BLaER1 treated with 17β-estradiol and CSF1 and Interleukin-3, amounts not matched to agents 10 nM and 100 nM (cell line): ENCODE results near the gene TUBA1A.
"Not testable (repeated sequence)": the region's sequence is repeated elsewhere in the genome, so short reads cannot be mapped to it uniquely, and the experiment has no call there.

Source experiments
- H3K27ac ChIP-seq, 11 experiments: shearing (Covaris generic); formaldehyde crosslinking; 2 replicates each; pipeline ENCODE4 v1.8.1; 2022
- H3K27me3 ChIP-seq, 11 experiments: shearing (Covaris generic); formaldehyde crosslinking; 2 replicates each; pipeline ENCODE4 v1.8.1; 2022
- H3K36me3 ChIP-seq, 11 experiments: shearing (Covaris generic); formaldehyde crosslinking; 2 replicates each; pipeline ENCODE4 v1.8.1; 2022
- H3K4me1 ChIP-seq, 10 experiments: shearing (Covaris generic); formaldehyde crosslinking; 2 replicates each; pipeline ENCODE4 v1.8.1; 2022
- H3K4me2 ChIP-seq, 11 experiments: shearing (Covaris generic); formaldehyde crosslinking; 2 replicates each; pipeline ENCODE4 v1.8.1; 2022
- H3K4me3 ChIP-seq, 10 experiments: shearing (Covaris generic); formaldehyde crosslinking; 2 replicates each; pipeline ENCODE4 v1.8.1; 2022
- H3K9ac ChIP-seq, 11 experiments: shearing (Covaris generic); formaldehyde crosslinking; 2 replicates each; pipeline ENCODE4 v1.8.1; 2022
- H3K9me3 ChIP-seq, 11 experiments: shearing (Covaris generic); formaldehyde crosslinking; replicated peaks in 1 of 11; 2 replicates each; pipeline ENCODE4 v1.8.1; 2022
- H4K20me1 ChIP-seq, 11 experiments: shearing (Covaris generic); formaldehyde crosslinking; 2 replicates each; pipeline ENCODE4 v1.8.1; 2022
- Cebpa-rat ChIP-seq, 11 experiments: shearing (Covaris generic); IDR thresholded peaks; 2 replicates each; pipeline ENCODE4 v1.8.1; 2022

The TUBA1A gene

GRCh38 chr12:49190974-49191373 lies 2.1 kb upstream of the TUBA1A start:
- Histone ChIP-seq H3K36me3 (peaks cover 7 to 15% (median 10%) of the 10 kb centered on the region in 11 experiments; a peak in 21 of 22 replicates), H3K4me2 (peak overlapping the region in 1 of 11 experiments; percentile 24; a peak in 1 of 22 replicates), H3K27ac (no peak overlapping the region), H3K9me3 (no peaks in the 10 kb centered on the region), H3K9ac (no peak overlapping the region), H3K4me1 (peaks cover 25 to 46% (median 32%) of the 10 kb centered on the region in 10 experiments), H3K4me3 (no peak overlapping the region), H3K27me3 (no peaks in the 10 kb centered on the region), H4K20me1 (peaks cover 12 to 25% (median 16%) of the 10 kb centered on the region in 11 experiments; a peak in 19 of 22 replicates)
- TF ChIP-seq Cebpa-rat (IDR thresholded peaks at IDR 0.05), result no peak

DNA sequence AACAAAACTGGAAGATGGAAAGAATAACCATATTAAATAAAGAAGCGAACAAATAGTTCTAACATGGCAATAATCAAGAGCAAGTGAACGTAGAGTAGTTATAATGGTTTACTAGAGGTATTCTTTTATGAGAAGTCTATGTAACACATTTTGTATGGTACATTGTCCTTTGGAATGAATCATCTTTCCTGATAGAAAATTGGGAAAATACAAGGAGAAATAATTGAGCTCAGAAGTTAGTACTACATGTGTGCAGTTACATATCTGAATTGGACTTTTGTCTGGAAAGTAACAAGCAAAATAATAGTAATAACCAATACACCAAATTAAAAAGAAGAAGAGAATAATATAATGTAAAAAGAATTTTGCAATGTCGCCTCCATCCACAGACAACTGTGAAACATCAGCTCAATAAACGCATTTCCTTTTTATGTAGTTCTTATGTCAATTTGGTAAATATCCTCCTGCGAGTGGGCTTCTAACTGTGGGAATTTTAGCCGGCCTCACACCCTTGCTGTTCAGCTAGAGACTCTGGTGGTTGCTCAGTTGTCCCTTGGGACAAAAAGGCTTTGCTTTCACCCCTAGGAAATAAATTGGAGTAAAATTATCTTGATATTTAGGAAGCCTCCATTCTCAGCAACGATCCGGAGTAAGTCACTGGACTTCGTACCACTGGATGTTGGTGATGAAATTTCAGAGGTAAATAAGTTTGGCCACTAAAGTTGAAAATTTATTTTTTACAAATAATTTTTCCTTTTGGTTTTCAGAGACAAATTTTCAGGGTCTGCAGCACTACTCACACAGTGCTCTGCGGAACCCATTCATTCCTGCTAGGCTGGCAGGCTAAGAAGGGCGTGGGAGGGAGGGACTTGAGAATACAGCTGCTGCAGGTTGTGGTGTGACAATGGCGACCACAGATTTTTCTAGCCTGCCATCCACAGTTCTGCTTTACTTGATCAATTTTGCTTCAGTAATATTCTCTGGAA lies 1.1 kb upstream of the TUBA1A start:
- Histone ChIP-seq H3K9ac (peak overlapping the region; percentile 86 to 100 (median 94)), H3K4me1 (peaks cover 24 to 43% (median 27%) of the 10 kb centered on the region in 10 experiments), H3K36me3 (peaks cover 16 to 24% (median 19%) of the 10 kb centered on the region in 11 experiments), H3K4me3 (peak overlapping the region; percentile 76 to 99 (median 92)), H3K4me2 (peak overlapping the region; percentile 75 to 94 (median 82)), H3K27me3 (no peaks in the 10 kb centered on the region), H4K20me1 (peaks cover 12 to 26% (median 21%) of the 10 kb centered on the region in 11 experiments; a peak in 19 of 22 replicates), H3K9me3 (no peaks in the 10 kb centered on the region), H3K27ac (peak overlapping the region; percentile 85 to 99 (median 93); a peak in 21 of 22 replicates)
- no peak for TF ChIP-seq Cebpa-rat (IDR thresholded peaks at IDR 0.05)

GRCh38 chr12:49188201-49188915 lies 522 bp downstream of the TUBA1A start:
- Histone ChIP-seq H3K4me3 (peak overlapping the region; percentile 76 to 99 (median 92)), H4K20me1 (peaks cover 13 to 43% (median 25%) of the 10 kb centered on the region in 11 experiments; a peak in 19 of 22 replicates), H3K4me2 (peak overlapping the region; percentile 77 to 97 (median 87)), H3K36me3 (peaks cover 30 to 38% (median 32%) of the 10 kb centered on the region in 11 experiments), H3K9me3 (no peaks in the 10 kb centered on the region), H3K27ac (peak overlapping the region; percentile 85 to 99 (median 93)), H3K27me3 (no peaks in the 10 kb centered on the region), H3K4me1 (peaks cover 24 to 37% (median 27%) of the 10 kb centered on the region in 10 experiments), H3K9ac (peak overlapping the region; percentile 86 to 100 (median 94))
- TF ChIP-seq Cebpa-rat (IDR thresholded peaks at IDR 0.05), result no peak

DNA sequence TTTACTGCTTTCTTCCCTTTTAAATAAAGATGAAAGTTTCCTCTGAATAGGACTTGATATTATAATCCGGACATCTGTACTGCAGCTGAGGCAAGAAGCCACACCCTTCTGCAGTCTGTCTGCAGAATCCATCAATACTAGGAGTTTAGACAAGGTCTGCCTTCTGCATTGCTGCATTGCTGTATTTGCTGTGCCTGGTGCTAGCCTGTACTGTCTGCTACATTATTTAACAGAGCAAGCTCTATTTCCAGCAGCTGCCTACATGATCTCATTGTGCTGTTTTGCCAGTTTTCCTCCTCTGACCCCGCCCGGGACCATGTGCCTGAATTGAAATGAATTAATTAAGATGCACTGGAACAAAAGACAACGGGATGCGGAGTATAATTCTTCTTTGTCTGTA lies 1.7 kb downstream of the TUBA1A start:
- Histone ChIP-seq H3K27ac (peak overlapping the region in 5 of 11 experiments; percentile 35 to 99 (median 95); a peak in 8 of 22 replicates), H3K9me3 (no peaks in the 10 kb centered on the region), H3K36me3 (peaks cover 30 to 40% (median 32%) of the 10 kb centered on the region in 11 experiments), H4K20me1 (peaks cover 13 to 43% (median 25%) of the 10 kb centered on the region in 11 experiments; a peak in 19 of 22 replicates), H3K4me2 (peak overlapping the region; percentile 77 to 98 (median 92)), H3K9ac (peak overlapping the region; percentile 57 to 100 (median 92); a peak in 21 of 22 replicates), H3K4me3 (peak overlapping the region; percentile 76 to 99 (median 92)), H3K27me3 (no peaks in the 10 kb centered on the region), H3K4me1 (peaks cover 24 to 37% (median 27%) of the 10 kb centered on the region in 10 experiments)
- TF ChIP-seq Cebpa-rat (IDR thresholded peaks at IDR 0.05), result no peak

DNA sequence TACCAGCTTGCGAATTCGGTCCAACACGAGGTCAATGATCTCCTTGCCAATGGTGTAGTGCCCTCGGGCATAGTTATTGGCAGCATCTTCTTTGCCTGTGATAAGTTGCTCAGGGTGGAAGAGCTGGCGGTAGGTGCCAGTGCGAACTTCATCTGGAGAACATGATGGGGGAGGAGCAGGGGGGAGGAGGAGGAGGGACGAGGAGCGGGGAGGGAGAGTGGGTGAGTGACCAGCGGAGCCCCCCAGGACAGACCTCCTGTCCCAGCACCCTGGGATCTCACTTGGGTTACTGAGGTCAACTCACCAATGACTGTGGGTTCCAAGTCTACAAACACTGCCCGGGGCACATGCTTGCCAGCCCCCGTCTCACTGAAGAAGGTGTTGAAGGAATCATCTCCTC lies 2.6 kb downstream of the TUBA1A start:
- peak overlapping the region in 3 of 10 experiments; percentile 76 to 94 (median 91); a peak in 6 of 20 replicates for H3K4me3 ChIP-seq
- H3K27ac ChIP-seq, result not testable (repeated sequence)

DNA sequence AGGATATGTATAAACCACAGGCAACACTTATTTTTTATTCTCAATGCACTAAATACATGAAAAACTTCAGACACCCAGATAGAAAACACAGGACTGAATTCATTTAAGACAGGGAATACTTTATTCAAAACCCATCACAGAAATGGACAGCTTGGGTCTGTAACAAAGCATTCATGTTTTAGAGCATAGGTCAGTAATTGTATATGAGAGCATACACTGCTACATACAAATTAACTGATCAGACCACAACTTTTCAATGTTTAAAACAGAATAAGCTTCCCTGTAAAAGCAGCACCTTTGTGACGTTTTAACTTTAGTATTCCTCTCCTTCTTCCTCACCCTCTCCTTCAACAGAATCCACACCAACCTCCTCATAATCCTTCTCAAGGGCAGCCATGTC lies 4.2 kb downstream of the TUBA1A start:
- Histone ChIP-seq H3K4me2 (peak overlapping the region in 1 of 11 experiments; percentile 10; a peak in 1 of 22 replicates), H3K36me3 (peaks cover 30 to 40% (median 32%) of the 10 kb centered on the region in 11 experiments), H4K20me1 (peaks cover 13 to 43% (median 25%) of the 10 kb centered on the region in 11 experiments; a peak in 19 of 22 replicates), H3K4me1 (peaks cover 16 to 23% (median 19%) of the 10 kb centered on the region in 10 experiments)
- not testable (repeated sequence) for H3K4me3 ChIP-seq, H3K9ac ChIP-seq, H3K27me3 ChIP-seq, H3K9me3 ChIP-seq, H3K27ac ChIP-seq

More for the DNA sequence above, 2.6 kb downstream of the TUBA1A start:
- H3K36me3 ChIP-seq, result peaks cover 30 to 40% (median 32%) of the 10 kb centered on the region in 11 experiments
- peaks cover 13 to 43% (median 25%) of the 10 kb centered on the region in 11 experiments; a peak in 19 of 22 replicates for H4K20me1 ChIP-seq
- H3K4me2 ChIP-seq, result peak overlapping the region; percentile 77 to 98 (median 92); a peak in 18 of 22 replicates
- peak overlapping the region in 1 of 11 experiments; percentile 97; a peak in 1 of 22 replicates for H3K9ac ChIP-seq
- peaks cover 24 to 37% (median 27%) of the 10 kb centered on the region in 10 experiments for H3K4me1 ChIP-seq
- not testable (repeated sequence) for H3K27me3 ChIP-seq, H3K9me3 ChIP-seq

GRCh38 chr12:49183214-49183950 lies 5.5 kb downstream of the TUBA1A start:
- not testable (repeated sequence) for H3K27me3 ChIP-seq, H3K9me3 ChIP-seq, H3K27ac ChIP-seq, H3K4me2 ChIP-seq, H3K9ac ChIP-seq, H3K4me3 ChIP-seq
- Histone ChIP-seq H3K4me1 (peaks cover 11 to 19% (median 15%) of the 10 kb centered on the region in 10 experiments), H3K36me3 (peaks cover 30 to 40% (median 32%) of the 10 kb centered on the region in 11 experiments), H4K20me1 (peaks cover 13 to 43% (median 23%) of the 10 kb centered on the region in 11 experiments; a peak in 19 of 22 replicates)

DNA sequence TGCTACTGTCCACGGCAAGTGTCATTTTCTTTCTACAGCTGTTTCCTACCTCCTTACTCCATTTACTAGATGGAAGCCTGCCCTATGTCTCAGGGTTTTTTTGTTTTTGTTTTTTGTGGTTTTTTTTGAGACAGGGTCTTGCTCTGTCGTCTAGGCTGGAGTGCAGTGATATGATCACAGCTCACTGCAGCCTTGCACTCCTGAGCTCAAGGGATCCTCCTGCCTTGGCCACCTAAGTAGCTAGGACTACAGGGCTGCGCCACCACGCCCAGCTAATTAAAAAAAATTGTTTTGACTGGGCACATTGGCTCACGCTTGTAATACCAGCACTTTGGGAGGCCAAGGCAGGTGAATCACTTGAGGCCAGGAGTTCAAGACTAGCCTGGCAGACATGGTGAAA lies 14.7 kb downstream of the TUBA1A start:
- TF ChIP-seq Cebpa-rat (IDR thresholded peaks at IDR 0.05), result no peak
- Histone ChIP-seq H3K4me1 (peaks cover 0 to 14% (median 7%) of the 10 kb centered on the region in 10 experiments; a peak in 9 of 20 replicates), H3K4me3 (no peak overlapping the region), H3K9ac (no peak overlapping the region), H3K27me3 (no peaks in the 10 kb centered on the region), H4K20me1 (no peaks in the 10 kb centered on the region), H3K9me3 (peaks cover 10 to 26% (median 19%) of the 10 kb centered on the region in 11 experiments; a peak in 18 of 22 replicates), H3K27ac (no peak overlapping the region), H3K36me3 (no peaks in the 10 kb centered on the region), H3K4me2 (peak overlapping the region in 4 of 11 experiments; percentile 12 to 29 (median 14); a peak in 4 of 22 replicates)
